Progenitor cell of endocrine pancreas (in vitro differentiated cells): ENCODE data around the gene CENPS. TPM values are rescaled to one million over a fixed set of nuclear protein-coding genes. Genes with fewer than 3 reads are reported as not detected.
A peak's percentile ranks its signal among the peaks of the same experiment; 100 is the strongest.
"Not testable (repeated sequence)": the region's sequence is repeated elsewhere in the genome, so short reads cannot be mapped to it uniquely, and the experiment has no call there.

Experiments
- DNase-seq: peaks from one replicate; pipeline ENCODE4 v3.0.0; 2021; ENCODE audit warnings: low spot score; ENCODE audit not compliant: unreplicated experiment
- H3K27ac Mint-ChIP-seq: 2 replicates; pipeline ENCODE4 v1.8.0; 2021; ENCODE audit warnings: mild to moderate bottlenecking, moderate library complexity, mixed read lengths
- H3K27me3 Mint-ChIP-seq: 2 replicates; pipeline ENCODE4 v1.8.0; 2021; ENCODE audit warnings: mixed read lengths
- H3K36me3 Mint-ChIP-seq: 2 replicates; pipeline ENCODE4 v1.8.0; 2022; ENCODE audit warnings: mixed read lengths; ENCODE audit not compliant: insufficient read depth
- H3K4me1 Mint-ChIP-seq: 2 replicates; pipeline ENCODE4 v1.8.0; 2021; ENCODE audit warnings: low read depth, mixed read lengths
- H3K4me3 Mint-ChIP-seq: 2 replicates; pipeline ENCODE4 v1.8.0; 2021; ENCODE audit warnings: low read depth, mild to moderate bottlenecking, moderate library complexity, mixed read lengths
- H3K9me3 Mint-ChIP-seq: 2 replicates; pipeline ENCODE4 v1.8.0; 2021; ENCODE audit warnings: low read depth, mixed read lengths
- CTCF ChIP-seq: fragments of 200-600 bp; sonication (generic); IDR thresholded peaks from one replicate; pipeline ENCODE4 v1.5.0; 2021; ENCODE audit warnings: antibody characterized with exemption, mild to moderate bottlenecking; ENCODE audit not compliant: unreplicated experiment
- total RNA-seq: library from RNA; stranded (reverse); gene quantifications from 2 replicates; pipeline ENCODE4 v1.2.1, GENCODE V29; 2021

Gene CENPS
- total RNA-seq, 1 donor from 2014 or later, result 22.2 TPM

- no peak for TF ChIP-seq CTCF
- H3K4me3 Mint-ChIP-seq, result no peak overlapping the region
- no peaks in the 10 kb centered on the region for H3K9me3 Mint-ChIP-seq
- H3K27me3 Mint-ChIP-seq, result no peaks in the 10 kb centered on the region
- DNase-seq, result no peak
- peaks cover 3% of the 10 kb centered on the region for H3K4me1 Mint-ChIP-seq
- H3K36me3 Mint-ChIP-seq, result peaks cover 20% of the 10 kb centered on the region
- H3K27ac Mint-ChIP-seq, result no peak overlapping the region
Observed at GRCh38 chr1:10467078-10467477, 36.8 kb downstream of the CENPS start.

- no peak overlapping the region for H3K27ac Mint-ChIP-seq
- no peaks in the 10 kb centered on the region for H3K9me3 Mint-ChIP-seq
- H3K27me3 Mint-ChIP-seq, result no peaks in the 10 kb centered on the region
- peaks cover 5% of the 10 kb centered on the region for H3K4me1 Mint-ChIP-seq
- no peak for DNase-seq
- peaks cover 12% of the 10 kb centered on the region for H3K36me3 Mint-ChIP-seq
- no peak overlapping the region for H3K4me3 Mint-ChIP-seq
- no peak for TF ChIP-seq CTCF
Observed at GRCh38 chr1:10470043-10470442, 39.8 kb downstream of the CENPS start.

DNA sequence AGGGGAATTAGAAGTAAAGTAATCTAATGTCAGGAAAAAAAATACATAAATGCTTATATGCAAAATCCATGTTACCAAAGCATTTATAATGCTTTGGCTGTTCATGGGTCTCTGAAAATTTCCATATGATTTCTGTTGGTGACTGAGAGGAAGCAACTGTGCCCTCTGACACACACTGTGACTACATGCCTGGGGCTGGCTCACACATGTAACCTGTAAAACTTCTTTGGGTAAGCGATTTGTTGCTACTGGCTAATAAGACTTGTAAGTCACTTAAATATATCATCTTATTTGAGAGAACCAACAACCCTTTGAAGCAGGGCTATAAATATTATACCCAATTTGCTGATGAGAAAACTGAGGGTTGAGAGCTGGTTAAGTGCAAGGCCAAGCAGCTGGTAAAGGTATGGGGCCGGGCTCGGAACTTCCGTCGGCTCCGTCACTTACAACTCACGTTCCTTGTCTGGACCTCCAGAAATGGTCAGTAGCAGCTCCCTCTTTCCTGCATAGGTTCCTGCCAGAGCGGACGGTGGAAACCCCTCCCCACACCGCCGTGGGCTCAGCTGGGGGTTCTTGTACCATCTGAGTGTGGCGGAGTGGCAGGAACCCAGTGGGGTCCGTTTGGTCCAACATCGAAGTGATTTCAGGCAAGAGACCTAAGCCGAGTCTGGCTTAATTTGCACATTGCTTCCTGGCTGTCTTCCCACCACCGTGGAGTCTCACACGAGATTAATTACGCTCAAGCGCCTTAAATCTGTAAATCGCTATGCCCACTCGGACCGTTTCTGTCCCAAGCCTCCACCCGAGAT, 41.4 kb downstream of the CENPS start:
- Mint-ChIP-seq H3K4me3 (peak overlapping the region; percentile 96), H3K9me3 (no peaks in the 10 kb centered on the region), H3K36me3 (peaks cover 10% of the 10 kb centered on the region), H3K27ac (peak overlapping the region; percentile 97), H3K27me3 (no peaks in the 10 kb centered on the region), H3K4me1 (peaks cover 16% of the 10 kb centered on the region)
- DNase-seq, result peak; percentile 18
- no peak for TF ChIP-seq CTCF

GRCh38 chr1:10472220-10473144, 42.2 kb downstream of the CENPS start, which contains the start of gene DFFA:
Gene DFFA (minus strand): TSS chr1:10472529. CDS start chr1:10472458, 71 bp downstream.
- no peaks in the 10 kb centered on the region for H3K27me3 Mint-ChIP-seq
- peak; percentile 87 for DNase-seq
- H3K4me1 Mint-ChIP-seq, result peaks cover 16% of the 10 kb centered on the region
- H3K9me3 Mint-ChIP-seq, result no peaks in the 10 kb centered on the region
- H3K4me3 Mint-ChIP-seq, result peak within 1 kb of the TSS; percentile 96
- H3K27ac Mint-ChIP-seq, result peak within 1 kb of the TSS; percentile 97
- peaks cover 9% of the 10 kb centered on the region for H3K36me3 Mint-ChIP-seq
- TF ChIP-seq CTCF, result no peak

GRCh38 chr1:10473145-10473765, 43.0 kb downstream of the CENPS start:
- H3K36me3 Mint-ChIP-seq, result peaks cover 5% of the 10 kb centered on the region
- no peak for DNase-seq
- H3K4me1 Mint-ChIP-seq, result peaks cover 16% of the 10 kb centered on the region
- H3K27me3 Mint-ChIP-seq, result no peaks in the 10 kb centered on the region
- no peak for TF ChIP-seq CTCF
- peak overlapping the region; percentile 96 for H3K4me3 Mint-ChIP-seq
- H3K9me3 Mint-ChIP-seq, result no peaks in the 10 kb centered on the region
- no peak overlapping the region for H3K27ac Mint-ChIP-seq

GRCh38 chr1:10474309-10474612, 44.0 kb downstream of the CENPS start:
- H3K27ac Mint-ChIP-seq, DNase-seq, H3K27me3 Mint-ChIP-seq, H3K36me3 Mint-ChIP-seq, H3K9me3 Mint-ChIP-seq: not testable (repeated sequence)
- peaks cover 16% of the 10 kb centered on the region for H3K4me1 Mint-ChIP-seq
- peak overlapping the region; percentile 97 for H3K4me3 Mint-ChIP-seq
